GM12875 (cell line): Measurements from ENCODE around the gene TFAP2B.

ENCODE experiments used
- H3K4me3 ChIP-seq: one replicate; pipeline ENCODE4 v1.5.1; 2011; ENCODE audit warnings: low read depth, low read length, control low read depth
- CTCF ChIP-seq: IDR thresholded peaks from 2 replicates; pipeline ENCODE4 v1.5.1; 2011; ENCODE audit warnings: low read depth, mild to moderate bottlenecking, control low read depth, inconsistent platforms, low read length, moderate library complexity, borderline replicate concordance; ENCODE audit not compliant: insufficient read depth

TFAP2B gene

GRCh38 chr6:50847890-50848594 is 29.4 kb downstream of the TFAP2B start:
- TF ChIP-seq CTCF = no peak
- no peak overlapping the region for H3K4me3 ChIP-seq

GRCh38 chr6:50848989-50849795 is 30.5 kb downstream of the TFAP2B start:
- TF ChIP-seq CTCF = no peak

GRCh38 chr6:50849796-50850180 is 31.1 kb downstream of the TFAP2B start:
- TF ChIP-seq CTCF = no peak
- no peak overlapping the region for H3K4me3 ChIP-seq

More at GRCh38 chr6:50848989-50849795, 30.5 kb downstream of the TFAP2B start:
- no peak overlapping the region for H3K4me3 ChIP-seq

- no peak overlapping the region for H3K4me3 ChIP-seq
- no peak for TF ChIP-seq CTCF
Observed at GRCh38 chr6:50850223-50851048, 31.8 kb downstream of the TFAP2B start.

DNA sequence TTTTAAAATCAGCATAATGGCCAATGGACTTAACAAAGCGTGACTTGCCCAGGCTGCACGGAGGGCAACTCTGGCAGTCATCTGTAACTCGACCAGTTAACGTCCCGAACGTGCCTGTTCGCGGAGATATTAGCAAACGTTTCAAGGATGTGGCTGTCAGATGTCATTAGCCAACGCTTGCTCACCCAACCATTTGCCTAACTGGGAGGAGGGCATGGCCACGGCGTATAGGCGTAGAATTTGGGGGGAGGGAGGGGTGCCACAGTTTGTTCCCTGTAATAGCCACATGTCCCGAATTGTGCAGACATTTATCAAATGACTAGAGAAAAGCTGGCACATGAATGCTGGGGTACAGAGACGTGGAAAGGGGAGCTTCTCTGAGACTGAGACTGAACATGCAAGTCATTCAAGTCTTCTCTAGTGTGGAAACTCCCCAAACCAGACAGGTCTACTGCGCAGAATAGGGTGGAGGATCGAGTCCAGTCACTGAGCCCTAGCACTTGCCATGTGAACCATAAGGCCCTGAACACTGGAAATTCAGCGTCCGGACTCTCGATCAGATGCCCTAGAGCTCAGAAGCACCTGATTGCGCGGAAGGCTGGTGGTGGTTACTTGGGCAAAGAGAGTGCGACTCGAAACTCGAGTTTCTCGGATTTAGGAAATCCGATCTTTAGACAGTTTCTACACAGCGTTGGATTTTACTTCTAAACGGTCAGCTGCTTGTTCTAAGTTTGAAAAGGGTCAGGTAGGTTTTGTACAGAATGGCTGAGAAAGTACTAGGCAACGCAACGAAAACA is 32.6 kb downstream of the TFAP2B start:
- no peak overlapping the region for H3K4me3 ChIP-seq
- no peak for TF ChIP-seq CTCF

DNA sequence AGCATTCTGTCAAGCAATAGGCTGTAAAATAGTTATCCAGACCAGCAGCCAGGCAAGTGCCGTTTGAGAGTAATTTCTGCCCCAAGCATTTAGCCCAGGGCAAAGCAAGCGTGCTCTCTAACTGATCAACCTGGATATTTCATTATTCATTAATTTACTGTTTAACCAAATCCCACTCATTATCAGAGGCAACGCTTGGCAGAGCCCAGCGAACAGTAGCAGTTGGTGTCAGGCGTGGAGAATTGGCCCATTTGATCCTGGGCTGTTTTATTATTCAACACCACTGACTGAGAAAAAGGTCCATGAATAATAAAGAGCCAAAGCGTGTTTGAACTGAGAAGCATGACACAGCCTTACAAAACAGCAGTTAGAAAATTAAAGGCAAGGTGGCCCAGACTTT is 35.3 kb downstream of the TFAP2B start:
- no peak overlapping the region for H3K4me3 ChIP-seq
- no peak for TF ChIP-seq CTCF
